NCI-H69 (cell line): Measurements from ENCODE around the gene TEX11.

Source experiments
- DNase-seq: peaks from one replicate; lab custom pipeline; 2025; lab: John Stamatoyannopoulos, UW

TEX11 gene

GRCh38 chrX:70496491-70496890 lies 412.0 kb downstream of the TEX11 start:
- no peak for DNase-seq

GRCh38 chrX:70494441-70494840 lies 414.1 kb downstream of the TEX11 start:
- no peak for DNase-seq

DNA sequence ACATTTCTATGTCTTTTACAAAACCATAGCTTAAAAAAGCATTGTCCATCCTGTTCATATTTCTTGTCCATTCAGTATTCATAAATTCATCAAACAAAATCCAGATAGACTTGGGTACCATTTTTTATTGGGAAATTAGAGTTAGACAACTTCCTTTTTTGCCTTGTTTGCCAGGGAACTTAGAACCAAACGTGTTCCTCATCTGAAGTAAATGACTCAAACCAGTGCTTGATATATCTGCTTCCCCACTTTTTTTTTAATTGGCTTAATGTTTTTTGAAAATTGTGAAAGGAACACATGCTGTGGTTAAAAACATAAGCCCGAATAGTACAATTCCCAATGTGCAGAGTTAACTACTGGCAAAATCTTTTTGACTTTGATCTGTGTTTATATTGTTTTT lies 419.7 kb downstream of the TEX11 start:
- DNase-seq = no peak

DNA sequence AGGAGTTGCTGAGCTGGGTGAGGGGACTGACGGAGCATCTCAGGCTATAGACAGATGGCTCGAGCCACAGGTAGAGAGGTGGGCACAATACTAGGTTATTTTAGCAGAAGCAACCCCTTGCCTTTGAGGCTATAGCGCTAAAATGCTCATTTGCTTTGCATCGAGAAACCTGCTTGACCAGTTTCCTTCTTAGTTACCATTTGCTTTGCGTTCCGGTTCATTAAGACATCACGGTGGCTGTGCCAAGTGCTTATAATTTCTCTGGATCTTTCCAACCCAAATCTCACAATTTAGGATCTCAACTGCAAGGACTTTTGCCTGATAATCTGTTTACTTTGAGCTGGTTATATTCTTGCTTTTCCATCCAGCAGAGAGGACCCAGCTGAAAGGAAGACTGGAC lies 423.0 kb downstream of the TEX11 start:
- DNase-seq = no peak

DNA sequence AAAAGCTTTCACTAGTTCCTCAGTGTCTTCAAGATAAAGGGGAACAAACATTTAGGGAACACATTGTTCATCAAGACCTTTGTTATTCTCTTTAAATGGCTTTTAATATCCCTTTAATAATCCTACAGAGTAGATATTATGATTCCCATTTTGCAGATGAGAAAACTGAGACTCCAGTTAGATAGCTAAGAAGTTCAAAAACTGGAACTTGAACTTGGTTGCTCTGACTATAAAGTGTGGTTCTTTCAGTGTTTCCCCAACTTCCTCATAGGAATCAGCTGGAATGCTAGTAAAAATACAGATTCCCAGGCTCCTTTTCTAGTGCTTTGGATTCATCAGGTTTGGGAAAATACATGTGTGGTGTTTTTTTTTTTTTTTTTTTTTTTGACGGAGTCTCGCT lies 426.2 kb downstream of the TEX11 start:
- peak; percentile 1 for DNase-seq

- DNase-seq = peak; percentile 34
These were observed 426.8 kb downstream of the TEX11 start for GRCh38 chrX:70481471-70482270.

DNA sequence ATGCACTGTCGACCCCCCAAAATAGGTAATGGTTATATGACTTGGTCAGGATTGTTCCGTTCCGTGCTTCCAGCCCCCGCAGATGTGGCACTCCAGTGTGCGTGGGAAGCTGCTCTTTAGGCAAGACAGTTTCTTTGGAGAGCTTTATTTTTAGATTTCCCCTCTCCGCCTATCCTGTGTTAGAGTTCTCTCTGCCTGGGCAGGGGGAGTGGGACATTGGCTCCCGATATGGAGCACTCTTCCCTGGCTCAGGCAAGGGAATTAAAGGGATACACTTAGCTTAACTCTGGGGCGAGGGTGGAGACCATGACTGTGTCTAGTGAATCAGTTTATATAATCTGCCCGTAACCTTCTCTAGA lies 427.9 kb downstream of the TEX11 start:
- no peak for DNase-seq

DNA sequence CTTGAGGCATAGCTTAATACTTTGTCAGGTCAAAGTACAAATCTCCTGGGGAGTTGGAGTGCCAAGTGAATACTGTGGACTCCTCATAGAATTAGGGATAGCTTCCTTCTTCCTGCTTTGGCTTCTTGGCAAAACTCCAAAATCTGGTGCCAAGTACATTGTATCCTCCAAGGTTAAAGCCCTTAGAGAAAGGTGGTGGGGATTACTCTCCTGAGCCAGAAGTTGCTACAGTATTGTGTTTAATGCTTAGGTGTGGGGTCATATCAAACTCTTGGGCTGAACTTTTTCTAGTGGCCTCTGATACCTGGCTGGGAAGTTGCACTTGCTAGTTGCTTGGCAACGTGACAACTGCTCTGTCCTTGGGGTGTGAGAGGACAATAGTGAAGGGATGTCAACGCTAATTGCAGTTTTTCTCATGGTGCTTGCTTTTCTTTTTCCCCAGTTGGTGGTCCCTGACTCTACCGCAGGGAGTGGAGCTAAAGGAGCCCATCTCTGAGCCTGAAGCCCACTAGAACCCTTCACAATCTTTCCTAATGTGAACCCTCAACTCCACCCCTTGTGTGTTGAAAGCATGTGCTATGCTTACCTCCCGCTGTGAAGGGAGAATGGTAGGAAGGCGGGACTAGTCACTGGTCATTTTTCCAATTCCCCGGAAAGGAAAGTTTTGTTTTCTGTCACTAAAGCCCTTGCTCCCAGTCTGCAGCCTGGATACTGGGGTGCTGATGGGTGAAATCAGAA lies 428.4 kb downstream of the TEX11 start:
- peak; percentile 79 for DNase-seq

GRCh38 chrX:70479247-70479921 lies 429.1 kb downstream of the TEX11 start:
- DNase-seq = peak; percentile 23
